Astrocyte of the spinal cord (primary cell): ENCODE results near the gene TTC3.
"Not testable (repeated sequence)": the region's sequence is repeated elsewhere in the genome, so short reads cannot be mapped to it uniquely, and the experiment has no call there.

Experiments
- DNase-seq: peaks from one replicate; pipeline ENCODE4 v3.0.0; 2011; ENCODE audit warnings: low read depth, low spot score
- H3K4me3 ChIP-seq: 2 replicates; pipeline ENCODE4 v1.5.1; 2011; ENCODE audit warnings: low read depth, mild to moderate bottlenecking, low read length, moderate library complexity
- CTCF ChIP-seq: IDR thresholded peaks from 2 replicates; pipeline ENCODE4 v1.5.1; 2012; ENCODE audit warnings: low read depth, mild to moderate bottlenecking, low read length, inconsistent platforms
- in situ Hi-C: cut with HindIII; loops from 2 replicates; pipeline ENCODE4 v1.10.0; 2017; ENCODE audit warnings: low sequenced_read_pairs

The TTC3 gene

DNA sequence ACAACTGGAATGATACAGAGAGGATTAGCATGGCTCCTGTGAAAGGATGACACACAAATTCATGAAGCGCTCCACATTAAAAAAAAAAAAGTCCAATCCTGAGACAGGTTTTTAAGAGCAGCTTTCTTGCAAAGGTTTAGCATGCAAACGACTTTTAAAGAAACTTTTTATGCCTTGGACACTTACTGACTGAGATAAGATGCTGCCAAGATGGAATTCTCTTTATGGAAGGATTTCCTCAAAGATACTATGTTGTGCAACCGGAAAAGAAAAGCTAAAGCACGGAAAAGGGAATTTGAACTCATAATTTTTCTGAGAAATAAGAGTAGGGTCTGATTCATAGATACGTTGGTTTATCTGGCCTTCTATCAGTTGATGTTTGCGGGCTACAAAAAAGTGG lies 27.5 kb upstream of the TTC3 start:
- DNase-seq = no peak
- in situ Hi-C loops = no loop called here
- TF ChIP-seq CTCF = no peak
- H3K4me3 ChIP-seq = no peak overlapping the region

DNA sequence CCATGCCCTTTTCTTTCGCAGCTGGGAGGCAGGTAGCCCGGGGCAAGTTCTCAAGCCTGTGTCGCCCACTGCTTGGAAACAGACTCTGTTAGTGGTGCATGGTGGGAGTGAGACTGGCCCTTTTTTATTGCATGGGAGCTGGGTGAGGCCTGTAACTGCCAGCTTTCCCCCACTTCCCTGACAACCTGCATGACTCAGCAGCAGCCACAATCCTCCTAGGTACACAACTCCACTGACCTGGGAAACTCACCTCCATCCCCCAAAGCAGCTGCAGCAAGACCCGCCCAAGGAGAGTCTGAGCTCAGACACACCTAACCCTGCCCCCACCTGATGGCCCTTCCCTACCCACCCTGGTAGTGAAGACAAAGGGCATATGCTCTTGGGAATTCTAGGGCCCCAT lies 26.0 kb upstream of the TTC3 start:
- no peak overlapping the region for H3K4me3 ChIP-seq
- no peak for TF ChIP-seq CTCF
- no peak for DNase-seq
- in situ Hi-C loops = no loop called here

DNA sequence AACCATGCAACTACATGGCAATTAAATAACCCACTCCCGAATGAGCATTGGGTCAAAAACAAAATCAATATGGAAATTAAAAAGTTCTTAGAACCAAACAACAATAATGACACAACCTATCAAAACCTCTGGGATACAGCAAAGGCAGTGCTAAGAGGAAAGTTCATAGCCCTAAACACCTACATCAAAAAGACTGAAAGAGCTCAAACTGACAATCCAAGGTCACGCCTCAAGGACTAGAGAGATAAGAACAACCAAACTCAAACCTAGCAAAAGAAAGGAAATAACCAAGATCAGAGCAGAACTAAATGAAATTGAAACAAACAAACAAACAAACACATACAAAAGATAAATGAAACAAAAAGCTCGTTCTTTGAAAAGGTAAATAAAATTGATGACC lies 23.3 kb upstream of the TTC3 start:
- DNase-seq, H3K4me3 ChIP-seq, in situ Hi-C loops: not testable (repeated sequence)

- in situ Hi-C loops = no loop called here
- no peak for TF ChIP-seq CTCF
These were observed 17.7 kb upstream of the TTC3 start for GRCh38 chr21:37055271-37055855.

GRCh38 chr21:37057614-37058013 lies 15.4 kb upstream of the TTC3 start:
- DNase-seq = no peak
- in situ Hi-C loops = no loop called here
- H3K4me3 ChIP-seq = no peak overlapping the region
- TF ChIP-seq CTCF = no peak

More at GRCh38 chr21:37055271-37055855, 17.7 kb upstream of the TTC3 start:
- no peak overlapping the region for H3K4me3 ChIP-seq
- DNase-seq = no peak

GRCh38 chr21:37058261-37058660 lies 14.8 kb upstream of the TTC3 start:
- no peak overlapping the region for H3K4me3 ChIP-seq

GRCh38 chr21:37059181-37059580 lies 13.9 kb upstream of the TTC3 start:
- H3K4me3 ChIP-seq = no peak overlapping the region
- DNase-seq = no peak
- no peak for TF ChIP-seq CTCF
- in situ Hi-C loops = no loop called here

More at GRCh38 chr21:37058261-37058660, 14.8 kb upstream of the TTC3 start:
- no peak for TF ChIP-seq CTCF
- no peak for DNase-seq
- in situ Hi-C loops = no loop called here
